ENCODE measurements around the gene HOXA6.

DNA sequence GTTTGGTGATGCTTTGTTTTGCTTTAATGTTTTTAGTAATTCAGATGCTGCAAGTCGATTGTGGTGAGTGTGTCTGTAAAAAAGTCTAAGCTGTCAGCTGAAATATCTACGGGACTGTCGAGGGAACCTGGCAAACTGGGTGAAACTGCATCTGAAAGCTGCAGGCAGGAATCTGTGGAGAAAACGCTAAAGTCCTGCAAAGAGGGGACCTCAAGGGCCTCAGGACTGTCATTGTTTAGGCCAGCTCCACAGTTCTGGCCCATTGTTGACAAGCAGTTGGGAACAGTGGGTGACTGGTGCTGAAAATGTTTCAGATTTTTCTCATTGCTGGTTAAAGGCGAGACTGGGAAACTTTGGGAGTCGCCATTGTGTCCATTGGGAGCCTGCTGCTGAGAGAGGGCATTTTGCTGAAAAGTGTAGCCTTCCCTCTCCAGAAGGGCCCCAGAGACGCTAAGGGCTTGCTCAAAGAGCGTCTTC is 46.8 kb downstream of the HOXA6 start:
- TF ChIP-seq, protein P1, sequence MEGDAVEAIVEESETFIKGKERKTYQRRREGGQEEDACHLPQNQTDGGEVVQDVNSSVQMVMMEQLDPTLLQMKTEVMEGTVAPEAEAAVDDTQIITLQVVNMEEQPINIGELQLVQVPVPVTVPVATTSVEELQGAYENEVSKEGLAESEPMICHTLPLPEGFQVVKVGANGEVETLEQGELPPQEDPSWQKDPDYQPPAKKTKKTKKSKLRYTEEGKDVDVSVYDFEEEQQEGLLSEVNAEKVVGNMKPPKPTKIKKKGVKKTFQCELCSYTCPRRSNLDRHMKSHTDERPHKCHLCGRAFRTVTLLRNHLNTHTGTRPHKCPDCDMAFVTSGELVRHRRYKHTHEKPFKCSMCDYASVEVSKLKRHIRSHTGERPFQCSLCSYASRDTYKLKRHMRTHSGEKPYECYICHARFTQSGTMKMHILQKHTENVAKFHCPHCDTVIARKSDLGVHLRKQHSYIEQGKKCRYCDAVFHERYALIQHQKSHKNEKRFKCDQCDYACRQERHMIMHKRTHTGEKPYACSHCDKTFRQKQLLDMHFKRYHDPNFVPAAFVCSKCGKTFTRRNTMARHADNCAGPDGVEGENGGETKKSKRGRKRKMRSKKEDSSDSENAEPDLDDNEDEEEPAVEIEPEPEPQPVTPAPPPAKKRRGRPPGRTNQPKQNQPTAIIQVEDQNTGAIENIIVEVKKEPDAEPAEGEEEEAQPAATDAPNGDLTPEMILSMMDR (IDR thresholded peaks at IDR 0.05), result no peak
- no peak for TF ChIP-seq POLR2A (IDR thresholded peaks at IDR 0.05)

Data from heart left ventricle (tissue), 13 donors.